GM19043 (cell line): ENCODE measurements around the gene ALK.

Source experiments
- ATAC-seq: cut with Tn5 transposase; IDR thresholded peaks from one replicate; pipeline ENCODE4 v1.9.1; 2021; ENCODE audit warnings: low read depth; ENCODE audit not compliant: unreplicated experiment

ALK gene

GRCh38 chr2:29393676-29394075, 527.7 kb downstream of the ALK start:
- no peak for ATAC-seq

DNA sequence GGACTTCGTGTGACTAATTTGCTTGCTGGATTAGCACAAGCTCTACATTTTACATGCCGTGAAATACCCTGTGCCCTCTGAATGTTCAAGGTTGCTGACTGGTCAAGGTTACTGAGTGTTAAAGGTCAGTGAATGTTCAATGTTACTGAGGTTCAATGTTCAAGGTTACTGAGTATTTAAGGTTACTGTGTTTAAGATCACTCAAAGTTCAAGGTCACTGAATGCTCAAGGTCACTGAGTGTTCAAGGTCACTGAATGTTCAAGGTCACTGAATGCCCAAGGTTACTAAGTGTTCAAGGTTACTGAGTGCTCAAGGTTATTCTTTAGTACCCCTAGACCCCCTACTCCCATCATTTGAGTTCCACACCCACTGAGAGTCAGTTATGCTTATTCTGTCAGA, 528.6 kb downstream of the ALK start:
- ATAC-seq, result no peak

DNA sequence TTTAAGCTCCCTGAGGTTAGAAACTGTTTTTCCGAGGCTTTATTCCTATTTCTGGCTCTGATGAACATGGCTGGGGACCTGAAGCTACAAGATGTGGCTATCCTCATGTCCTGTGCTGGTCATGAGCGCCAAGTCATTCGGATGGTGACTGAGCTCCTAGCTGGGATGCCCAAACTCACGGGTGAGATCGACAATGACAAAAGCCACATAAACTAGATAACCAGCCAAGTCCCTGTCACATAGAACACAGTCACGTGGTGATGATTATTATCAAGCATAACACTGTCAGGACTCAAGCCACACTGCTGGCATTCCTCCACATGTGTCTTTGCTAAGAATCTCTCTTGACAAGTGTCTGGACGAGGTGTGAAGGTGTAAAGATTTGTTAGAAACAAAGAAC, 531.2 kb downstream of the ALK start:
- no peak for ATAC-seq

GRCh38 chr2:29389686-29390085, 531.7 kb downstream of the ALK start:
- ATAC-seq, result no peak

- no peak for ATAC-seq
Measured at GRCh38 chr2:29388071-29388470, 533.3 kb downstream of the ALK start.

DNA sequence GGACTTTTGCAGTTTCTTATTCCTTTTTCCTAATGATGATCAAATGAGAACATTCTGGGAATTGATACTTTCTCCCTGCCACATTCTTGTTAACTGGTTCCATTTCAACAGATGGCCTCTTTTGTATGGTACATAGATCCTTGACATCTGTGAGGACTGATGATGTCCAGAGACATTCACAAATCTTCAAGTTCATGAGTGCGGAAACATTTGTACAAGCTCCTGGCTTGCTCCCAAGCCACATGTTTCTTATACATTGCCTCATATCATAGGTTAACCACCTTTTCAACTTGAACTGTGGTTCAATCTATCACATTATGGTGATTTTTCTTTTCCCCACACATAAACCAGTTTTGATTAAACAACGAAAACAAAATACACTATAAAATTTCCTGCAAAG, 538.9 kb downstream of the ALK start:
- no peak for ATAC-seq

DNA sequence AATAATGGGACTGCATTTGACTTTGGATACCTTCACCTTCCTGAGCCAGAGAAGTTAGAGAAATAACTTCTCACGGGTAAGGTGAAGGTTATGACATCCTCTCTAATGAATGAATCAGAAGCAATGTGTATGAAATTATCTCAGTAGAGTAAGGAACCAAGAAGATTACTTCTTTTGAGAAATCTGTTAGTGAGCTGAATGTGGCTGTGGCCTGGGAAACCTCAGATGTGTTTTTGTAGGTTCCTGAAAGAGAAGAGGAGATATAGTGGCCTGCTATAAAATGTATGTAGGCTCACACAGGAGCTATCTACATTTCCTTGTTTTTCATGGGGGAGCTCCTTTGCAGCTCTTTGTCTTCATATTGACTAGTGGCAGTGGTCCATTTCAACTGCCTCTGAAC, 543.6 kb downstream of the ALK start:
- ATAC-seq, result no peak

DNA sequence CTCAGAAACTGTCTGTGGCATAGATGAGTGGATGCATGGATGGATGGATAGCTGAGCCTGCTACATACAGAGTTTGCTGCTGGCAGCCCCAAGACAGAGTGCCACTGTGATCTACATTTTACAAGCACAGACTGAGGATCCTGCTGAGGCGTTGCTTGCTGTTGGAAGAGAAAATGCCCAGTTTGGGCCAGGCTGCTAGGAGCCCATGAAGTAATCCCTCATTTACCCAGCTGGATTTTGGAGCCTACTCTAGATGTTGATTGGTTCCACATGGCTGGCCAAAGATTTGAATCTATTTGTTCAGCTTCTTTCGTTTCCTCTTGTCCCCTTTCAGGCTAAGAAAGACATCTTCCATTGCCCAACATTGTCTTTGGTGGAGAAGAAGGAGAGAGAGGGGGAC, 544.8 kb downstream of the ALK start:
- ATAC-seq, result no peak

GRCh38 chr2:29375843-29376242, 545.5 kb downstream of the ALK start:
- ATAC-seq, result no peak

DNA sequence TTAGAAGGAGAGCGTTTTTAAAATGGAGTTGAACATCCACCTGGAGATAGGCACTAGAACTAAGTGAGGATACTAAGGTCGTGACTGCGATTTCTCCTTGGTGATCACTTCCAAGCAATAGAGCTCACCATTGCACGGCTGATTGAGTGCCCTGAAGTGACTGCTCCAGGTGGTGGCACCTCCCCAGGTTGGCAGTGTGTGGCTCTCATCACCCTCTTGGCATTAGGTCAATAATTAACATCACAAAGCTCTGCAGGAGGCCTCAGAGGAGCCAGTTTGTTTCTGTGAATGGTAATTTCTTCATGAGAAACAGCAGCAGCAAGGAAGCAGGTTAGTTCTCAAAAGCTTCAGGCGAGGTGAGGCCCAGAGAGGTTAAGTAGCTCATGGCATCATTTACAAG, 546.6 kb downstream of the ALK start:
- ATAC-seq, result no peak

GRCh38 chr2:29373870-29374269, 547.5 kb downstream of the ALK start:
- no peak for ATAC-seq

- no peak for ATAC-seq
Measured at GRCh38 chr2:29372185-29372584, 549.2 kb downstream of the ALK start.

- no peak for ATAC-seq
Measured at GRCh38 chr2:29370581-29371125, 550.7 kb downstream of the ALK start.

- ATAC-seq, result no peak
Measured at GRCh38 chr2:29370173-29370572, 551.2 kb downstream of the ALK start.

- no peak for ATAC-seq
Measured at GRCh38 chr2:29368659-29369040, 552.7 kb downstream of the ALK start.

GRCh38 chr2:29367986-29368658, 553.3 kb downstream of the ALK start:
- no peak for ATAC-seq

DNA sequence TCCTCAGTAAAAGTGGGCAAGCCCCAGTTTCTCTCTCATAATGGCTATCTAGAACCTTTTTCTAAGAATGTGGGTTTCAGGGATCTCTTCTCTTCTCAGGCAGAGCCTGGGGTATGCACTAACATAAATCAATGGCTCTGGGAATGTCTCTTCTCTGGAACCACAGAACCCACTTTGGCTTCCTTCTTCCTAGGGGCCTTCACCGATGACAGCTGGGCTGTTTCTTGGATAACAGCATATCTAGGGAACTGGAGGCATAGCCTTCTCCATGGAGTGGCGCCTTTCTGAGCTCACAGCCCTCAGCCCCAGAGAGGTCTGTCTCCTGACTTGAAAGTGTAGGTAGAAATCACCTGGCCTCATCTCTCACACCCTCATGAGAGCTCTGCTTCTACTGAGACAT, 558.3 kb downstream of the ALK start:
- no peak for ATAC-seq

DNA sequence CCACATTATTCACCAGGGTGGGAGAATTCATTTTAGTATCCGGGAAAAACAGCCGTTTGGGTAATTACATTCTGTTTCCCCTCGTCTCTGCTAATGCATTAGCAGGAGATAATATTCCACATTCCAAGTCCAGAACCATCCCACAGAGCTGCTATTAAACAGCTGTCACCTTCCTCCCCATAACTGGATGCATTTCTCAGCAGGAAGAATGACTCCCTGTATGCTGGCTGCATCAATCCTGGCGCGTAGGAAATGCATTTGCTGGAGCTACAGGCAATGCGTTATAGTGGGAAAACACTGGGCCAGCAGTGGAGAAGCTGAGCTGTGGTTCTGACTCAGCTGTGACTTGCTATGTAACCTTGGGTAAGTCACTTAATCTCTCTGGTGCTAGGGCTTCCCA, 560.2 kb downstream of the ALK start:
- no peak for ATAC-seq

DNA sequence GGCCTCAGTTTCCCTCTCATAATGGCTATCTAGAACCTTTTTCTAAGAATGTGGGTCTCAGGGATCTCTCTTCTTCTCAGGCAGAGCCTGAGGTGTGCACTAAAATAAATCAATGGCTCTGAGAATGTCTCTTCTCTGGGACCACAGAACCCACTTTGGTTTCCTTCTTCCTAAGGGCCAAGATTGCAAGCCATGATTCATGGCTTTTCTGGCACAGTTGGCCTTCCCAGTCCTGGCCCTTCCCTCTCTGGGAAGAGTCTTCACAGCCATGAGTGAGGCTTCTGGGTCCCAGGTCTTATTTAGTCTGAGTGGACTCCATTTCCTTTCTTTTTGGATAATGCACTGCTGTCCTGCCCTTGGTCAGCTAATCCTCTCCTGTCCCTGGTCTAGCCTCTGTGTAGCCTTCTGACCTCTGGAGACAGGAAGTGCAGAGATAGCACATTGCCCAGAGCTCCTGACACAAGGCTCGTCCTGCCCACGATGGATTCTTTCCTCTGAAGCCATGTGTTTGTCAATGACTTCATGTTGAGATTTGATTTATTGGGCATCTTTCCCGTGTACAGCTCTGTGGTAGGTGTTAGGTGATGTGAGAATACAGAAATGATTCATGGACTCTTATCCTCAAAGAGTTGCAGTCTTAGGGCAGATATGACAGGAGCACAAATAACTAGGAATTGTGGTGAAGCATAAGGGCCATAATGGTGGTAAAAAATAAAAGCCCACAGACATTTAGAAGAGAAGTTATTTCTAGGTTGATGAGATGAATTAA, 561.2 kb downstream of the ALK start:
- no peak for ATAC-seq

- no peak for ATAC-seq
Measured at GRCh38 chr2:29353403-29353991, 567.9 kb downstream of the ALK start.

DNA sequence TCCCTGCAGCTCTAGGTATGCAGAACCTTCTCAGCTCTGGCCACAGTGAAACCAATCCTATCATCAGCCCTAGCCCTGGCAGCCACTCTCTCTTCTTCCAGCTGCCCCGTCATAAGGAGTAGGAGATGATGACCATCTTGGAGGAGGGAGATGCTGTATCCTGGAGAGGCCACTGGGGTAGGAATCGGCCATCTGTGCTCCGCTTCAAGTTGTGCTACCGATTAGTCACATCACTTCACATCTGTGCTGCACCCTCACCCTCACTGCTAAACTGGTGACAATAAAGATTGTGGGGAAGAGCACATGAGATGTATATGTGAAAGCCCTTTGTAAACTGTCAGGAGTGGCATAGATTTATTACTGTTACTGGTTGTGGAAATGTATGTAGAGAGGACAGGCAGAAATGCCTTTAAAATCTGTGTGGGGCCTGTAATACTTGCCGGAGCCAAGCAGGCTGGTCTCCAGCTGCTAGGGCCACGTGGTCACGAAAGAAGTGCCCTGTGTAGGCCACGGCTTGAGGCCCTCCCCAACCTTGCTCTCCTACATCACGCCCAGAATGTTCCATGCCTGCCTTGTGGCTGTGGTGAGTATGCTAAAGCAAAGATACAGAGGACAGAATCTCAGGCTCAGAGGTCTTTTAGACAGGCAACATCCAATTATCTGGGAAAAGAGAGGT, 569.3 kb downstream of the ALK start:
- ATAC-seq, result no peak
